Measurements from ENCODE around the gene TMEM266.

TMEM266 gene

DNA sequence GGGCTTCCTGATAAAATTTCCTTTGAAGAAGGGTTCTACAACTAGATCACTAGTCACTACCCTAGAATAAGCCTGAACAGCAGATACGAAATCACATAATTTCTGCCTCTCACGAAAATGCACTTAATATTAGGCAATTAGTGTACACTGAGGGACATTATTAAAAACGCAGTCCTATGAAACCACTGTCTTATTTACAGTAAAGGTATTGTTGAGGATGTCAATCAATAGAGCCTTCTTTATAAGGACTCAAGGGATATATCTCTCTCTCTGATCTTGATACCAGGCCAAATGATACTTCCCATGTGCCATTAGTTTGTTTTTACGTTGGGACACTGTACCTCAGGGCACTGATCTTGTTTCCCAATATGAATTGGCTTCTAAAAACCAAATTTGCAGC lies 191.9 kb downstream of the TMEM266 start:
- TF ChIP-seq, protein P1, sequence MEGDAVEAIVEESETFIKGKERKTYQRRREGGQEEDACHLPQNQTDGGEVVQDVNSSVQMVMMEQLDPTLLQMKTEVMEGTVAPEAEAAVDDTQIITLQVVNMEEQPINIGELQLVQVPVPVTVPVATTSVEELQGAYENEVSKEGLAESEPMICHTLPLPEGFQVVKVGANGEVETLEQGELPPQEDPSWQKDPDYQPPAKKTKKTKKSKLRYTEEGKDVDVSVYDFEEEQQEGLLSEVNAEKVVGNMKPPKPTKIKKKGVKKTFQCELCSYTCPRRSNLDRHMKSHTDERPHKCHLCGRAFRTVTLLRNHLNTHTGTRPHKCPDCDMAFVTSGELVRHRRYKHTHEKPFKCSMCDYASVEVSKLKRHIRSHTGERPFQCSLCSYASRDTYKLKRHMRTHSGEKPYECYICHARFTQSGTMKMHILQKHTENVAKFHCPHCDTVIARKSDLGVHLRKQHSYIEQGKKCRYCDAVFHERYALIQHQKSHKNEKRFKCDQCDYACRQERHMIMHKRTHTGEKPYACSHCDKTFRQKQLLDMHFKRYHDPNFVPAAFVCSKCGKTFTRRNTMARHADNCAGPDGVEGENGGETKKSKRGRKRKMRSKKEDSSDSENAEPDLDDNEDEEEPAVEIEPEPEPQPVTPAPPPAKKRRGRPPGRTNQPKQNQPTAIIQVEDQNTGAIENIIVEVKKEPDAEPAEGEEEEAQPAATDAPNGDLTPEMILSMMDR (IDR thresholded peaks at IDR 0.05; ENCODE audit: low read depth, low read length): no peak
- H3K4me3 ChIP-seq (ENCODE audit: low read depth, low read length): no peak overlapping the region

DNA sequence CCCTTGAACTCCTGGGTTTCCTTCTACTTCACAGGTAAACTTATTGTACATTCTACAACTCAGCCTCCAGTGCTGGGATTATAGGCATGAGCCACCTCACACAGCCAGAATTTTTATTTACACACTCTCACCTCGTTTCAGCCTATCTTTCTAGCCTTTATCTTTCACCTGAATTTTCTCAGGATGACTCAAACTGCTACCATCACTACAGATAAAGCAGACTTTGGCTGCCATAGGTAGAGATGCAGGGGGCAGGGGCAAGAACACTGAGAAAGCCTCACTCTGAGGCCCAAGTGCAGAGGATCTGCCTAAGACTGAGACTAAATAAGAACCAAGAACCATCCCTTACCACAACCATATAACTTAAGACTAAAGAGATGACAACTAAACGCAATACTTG lies 192.5 kb downstream of the TMEM266 start:
- TF ChIP-seq, protein P1 (IDR thresholded peaks at IDR 0.05; ENCODE audit: low read depth, low read length): no peak
- H3K4me3 ChIP-seq (ENCODE audit: low read depth, low read length): no peak overlapping the region

DNA sequence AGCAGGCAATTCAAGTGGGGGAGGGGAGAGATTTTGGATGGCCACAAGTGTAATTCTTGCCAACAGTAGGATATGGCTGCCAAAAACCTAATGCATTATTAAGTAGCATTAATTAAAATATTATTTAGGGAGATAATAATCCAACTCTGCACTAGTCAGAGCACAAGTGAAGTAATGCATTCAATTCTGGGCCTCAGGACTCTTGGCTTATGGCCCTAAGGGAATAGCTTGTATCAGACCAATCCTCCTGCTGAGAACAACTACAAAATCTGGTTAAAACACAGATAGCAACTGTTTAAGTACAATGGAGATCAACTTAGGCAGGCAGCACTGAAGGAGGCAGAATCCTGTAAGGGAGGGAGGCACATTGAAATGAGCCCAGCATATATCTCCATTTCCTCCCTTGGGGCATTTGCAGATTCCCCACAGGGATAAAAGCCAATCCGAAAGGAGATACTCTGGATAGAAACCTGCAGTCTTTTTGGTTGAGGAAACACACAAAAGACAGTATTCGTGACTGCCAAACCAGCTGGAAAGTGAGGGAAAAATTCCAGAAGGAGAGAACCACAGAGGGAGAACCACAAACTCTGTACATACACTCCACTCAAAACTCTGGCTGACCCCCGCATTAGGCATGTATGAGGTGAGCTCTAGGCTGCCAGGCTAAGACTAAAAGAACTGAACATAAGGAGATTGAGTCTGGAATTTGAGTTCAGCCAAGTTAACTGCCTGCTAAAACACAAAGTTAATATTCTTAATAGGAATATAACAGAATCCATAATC lies 194.1 kb downstream of the TMEM266 start:
- TF ChIP-seq, protein P1 (IDR thresholded peaks at IDR 0.05; ENCODE audit: low read depth, low read length): no peak
- H3K4me3 ChIP-seq (ENCODE audit: low read depth, low read length): no peak overlapping the region

All from WI38 (cell line).